GM19023 (cell line): ENCODE data around the gene LRRC32.

Experiments used
- ATAC-seq: cut with Tn5 transposase; IDR thresholded peaks from one replicate; pipeline ENCODE4 v1.9.1; 2021; ENCODE audit warnings: mild to moderate bottlenecking, moderate library complexity; ENCODE audit not compliant: unreplicated experiment

Gene LRRC32

DNA sequence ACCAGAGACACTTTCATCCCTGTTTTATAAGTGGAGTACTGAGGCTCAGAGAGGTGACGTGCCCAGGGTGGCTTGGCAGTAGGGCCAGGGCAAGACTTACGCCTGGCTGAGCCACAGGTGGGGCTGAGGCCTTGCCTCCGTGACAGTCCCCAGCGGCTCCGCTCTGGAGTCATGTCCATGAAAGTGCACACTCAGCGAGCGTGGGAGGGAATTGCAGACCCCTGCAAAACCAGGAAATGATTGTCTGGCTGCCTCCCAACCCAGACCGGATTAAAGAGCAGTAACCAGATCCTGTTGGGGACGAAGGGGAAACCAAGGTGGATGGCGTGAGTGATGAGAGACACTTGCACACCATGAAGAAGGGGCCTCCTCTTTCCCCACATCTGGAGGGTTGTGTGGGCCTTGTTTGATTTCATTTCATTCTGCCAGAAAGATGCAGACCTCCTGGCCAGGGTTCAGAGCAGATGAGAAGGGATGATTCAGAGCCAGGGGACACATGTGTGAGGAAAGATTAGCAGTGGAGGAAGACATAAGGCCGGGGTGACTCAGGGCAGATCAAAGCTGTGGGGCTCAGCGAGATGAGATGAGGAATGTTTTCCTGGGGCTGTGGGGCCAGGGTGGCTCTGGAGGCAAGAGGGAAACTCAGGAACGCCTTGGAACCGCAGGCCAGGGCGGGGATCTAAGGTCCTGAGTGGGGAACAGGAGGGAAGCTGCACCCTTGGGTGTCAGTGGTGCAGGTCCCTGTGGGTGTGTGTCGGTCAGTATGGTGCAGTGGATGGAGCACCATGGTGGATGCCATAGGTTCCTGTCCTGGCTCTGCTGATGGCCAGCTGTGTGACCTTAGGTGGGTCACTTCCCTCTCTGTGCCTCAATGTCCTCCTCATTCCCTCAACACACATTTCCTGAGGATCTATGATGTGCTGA, 29.9 kb upstream of the LRRC32 start:
- no peak for ATAC-seq

DNA sequence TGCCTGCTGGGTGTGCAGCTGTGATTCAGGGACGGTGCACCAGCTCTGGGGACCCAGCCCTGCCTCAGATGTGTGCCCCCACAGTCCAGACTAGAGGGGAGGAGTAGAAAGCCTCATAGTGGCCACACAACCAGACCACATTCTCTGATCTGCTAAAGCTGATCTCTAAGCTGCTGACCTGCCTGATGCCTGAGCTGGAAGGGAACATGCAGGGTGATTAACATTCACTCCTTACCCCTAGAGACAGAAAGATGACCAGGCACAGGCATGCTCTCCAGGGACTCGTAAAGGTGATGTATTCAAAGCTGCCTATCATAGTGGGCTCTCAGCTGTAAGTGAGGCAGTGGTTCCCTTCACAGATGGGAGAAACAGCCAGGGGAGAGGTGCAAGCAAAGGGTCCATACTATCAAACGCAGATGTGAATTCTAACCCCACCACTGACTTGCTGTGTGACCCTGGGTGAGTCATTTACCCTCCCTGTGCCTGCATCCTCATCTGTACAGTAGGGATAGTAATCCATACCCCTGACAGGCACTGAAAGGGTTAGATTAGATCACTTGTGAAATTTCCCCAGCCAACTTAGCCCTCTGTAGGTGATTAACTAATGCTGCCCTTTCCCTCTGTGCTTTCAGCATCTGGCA, 29.0 kb upstream of the LRRC32 start:
- ATAC-seq: no peak

DNA sequence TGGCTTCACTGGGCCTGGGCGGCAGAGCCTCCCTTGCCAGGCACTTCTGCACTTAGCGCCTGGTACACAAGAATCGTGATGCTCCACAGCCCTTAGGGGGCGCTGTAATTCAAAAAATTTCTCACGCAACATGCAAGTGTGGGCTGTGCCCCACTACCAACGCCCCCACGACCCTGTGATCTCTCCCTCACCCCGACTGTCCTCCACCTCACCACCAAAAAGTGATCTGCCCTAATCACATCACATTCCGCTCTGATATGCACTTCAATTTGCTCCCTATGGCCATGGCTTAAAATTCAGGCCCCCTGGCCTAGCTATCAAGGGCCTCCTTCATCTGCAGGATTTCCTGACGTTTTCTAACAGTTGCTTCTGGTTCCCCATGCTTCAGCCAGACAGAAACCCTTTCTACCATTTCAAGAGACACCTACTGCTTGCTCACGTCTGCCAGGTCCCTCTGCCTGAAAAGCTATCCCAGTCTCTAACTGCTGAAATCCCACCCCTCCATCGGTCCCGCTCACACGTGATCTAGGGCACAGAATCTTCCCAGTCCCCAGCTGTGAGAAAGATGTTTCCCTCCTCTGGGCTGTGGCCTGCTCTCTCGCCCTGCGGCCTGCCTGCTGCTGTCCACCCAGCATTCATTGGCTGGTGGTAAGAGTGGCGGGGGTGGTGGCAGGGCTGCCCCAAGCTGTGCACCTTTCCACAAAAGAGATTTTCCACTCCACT, 27.9 kb upstream of the LRRC32 start:
- ATAC-seq: no peak

- no peak for ATAC-seq
These were observed 26.2 kb upstream of the LRRC32 start for GRCh38 chr11:76696756-76697155.

DNA sequence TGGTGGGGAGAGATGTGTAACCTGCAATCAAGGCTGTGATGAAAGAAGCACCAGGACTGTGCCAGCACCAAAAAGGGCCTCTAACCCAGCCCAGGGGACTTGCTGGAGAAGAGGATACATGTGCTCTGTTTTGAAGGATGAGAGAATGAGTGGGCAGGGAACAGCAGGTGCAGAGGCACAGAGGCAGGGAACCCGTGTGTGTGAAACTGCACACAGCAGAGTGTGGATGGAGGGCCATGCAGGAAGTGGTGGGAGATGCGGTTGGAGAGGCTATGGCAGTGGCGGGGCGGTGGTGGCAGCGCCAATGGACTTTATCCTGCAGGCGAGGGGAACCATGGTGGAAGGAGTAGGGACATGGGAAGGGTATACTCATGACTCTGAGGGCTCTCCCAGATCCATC, 25.2 kb upstream of the LRRC32 start:
- no peak for ATAC-seq

DNA sequence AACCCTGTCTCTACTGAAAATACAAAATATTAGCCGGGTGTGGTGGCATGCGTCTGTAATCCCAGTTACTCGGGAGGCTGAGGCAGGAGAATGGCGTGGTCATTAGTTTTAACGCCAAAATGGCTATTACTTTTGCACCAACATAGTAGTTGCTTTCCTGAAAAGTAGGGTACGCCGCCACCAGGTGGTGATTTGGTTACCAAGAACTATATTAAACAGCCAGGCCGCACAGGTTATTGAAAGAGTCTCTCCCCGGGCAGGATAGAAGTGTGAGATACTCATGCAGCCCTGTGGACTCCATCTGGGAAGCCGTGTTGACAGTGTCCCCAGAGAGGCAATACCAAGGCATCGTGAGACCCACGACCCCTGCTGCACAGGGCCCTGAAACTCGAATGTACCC, 24.6 kb upstream of the LRRC32 start:
- no peak for ATAC-seq

- ATAC-seq: no peak
These were observed 24.1 kb upstream of the LRRC32 start for GRCh38 chr11:76694664-76695063.

DNA sequence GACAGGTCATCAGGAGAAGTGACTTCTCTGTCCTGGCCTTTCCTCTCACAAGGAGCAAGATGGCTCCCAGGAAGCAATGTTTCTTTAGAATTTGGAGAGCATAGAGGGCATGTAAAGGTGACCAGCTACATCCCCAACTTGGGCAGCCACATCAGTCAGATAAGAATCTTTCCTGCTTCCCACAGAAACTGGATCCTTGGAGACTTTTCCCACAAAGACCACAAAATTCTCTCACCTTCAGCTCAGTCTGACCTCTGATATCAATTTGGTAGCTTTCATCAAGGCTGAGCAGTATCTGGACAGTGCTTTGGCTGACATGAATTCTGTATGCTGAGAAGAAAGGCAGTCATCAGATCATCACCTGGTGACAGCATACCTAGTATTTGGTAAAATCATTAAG, 23.3 kb upstream of the LRRC32 start:
- no peak for ATAC-seq

GRCh38 chr11:76692956-76693355, 22.4 kb upstream of the LRRC32 start:
- no peak for ATAC-seq

- no peak for ATAC-seq
These were observed 21.1 kb upstream of the LRRC32 start for GRCh38 chr11:76691655-76692054.

- ATAC-seq: no peak
These were observed 20.2 kb upstream of the LRRC32 start for GRCh38 chr11:76690736-76691135.

- no peak for ATAC-seq
These were observed 19.0 kb upstream of the LRRC32 start for GRCh38 chr11:76689313-76690260.

GRCh38 chr11:76688146-76688545, 17.6 kb upstream of the LRRC32 start:
- no peak for ATAC-seq

DNA sequence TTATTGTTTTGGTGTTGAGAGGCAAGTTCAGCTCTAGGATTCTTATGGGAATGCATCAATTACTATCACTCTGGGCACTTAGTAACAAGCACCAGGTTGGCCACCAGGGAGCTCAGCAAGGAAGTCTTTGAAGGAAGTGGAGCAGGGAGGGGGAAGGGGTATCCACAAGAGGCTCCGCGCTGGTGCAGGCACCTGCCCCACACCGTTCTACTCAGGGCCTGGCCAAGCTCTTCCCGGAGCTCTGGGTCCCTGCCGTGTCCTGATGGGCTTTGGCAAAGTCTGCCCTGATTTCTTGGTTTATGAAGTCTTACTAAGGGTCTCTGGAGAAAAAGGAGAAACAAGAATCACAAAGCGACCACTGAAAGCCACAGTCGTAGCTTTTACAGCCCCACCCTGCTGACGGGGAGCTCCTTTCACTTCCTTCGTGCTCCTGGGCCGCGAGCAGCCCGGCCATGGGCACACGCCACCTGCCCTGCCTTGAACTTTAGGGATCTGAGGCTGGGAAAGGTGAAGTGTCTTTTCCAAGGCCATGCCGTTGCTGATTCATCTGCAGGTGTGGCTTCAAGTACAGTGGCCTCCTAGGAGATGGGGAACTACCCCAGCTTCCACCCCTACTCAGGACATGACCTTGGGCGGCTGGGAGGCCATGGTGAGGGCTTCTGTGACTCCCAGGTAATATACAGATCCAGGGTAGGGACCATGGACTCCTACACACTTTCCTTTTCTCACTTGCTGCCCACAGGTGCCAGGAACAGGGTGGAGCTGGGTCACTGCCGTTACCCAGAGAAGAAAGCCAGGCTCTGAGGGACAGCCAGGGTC, 15.9 kb upstream of the LRRC32 start:
- ATAC-seq: no peak

DNA sequence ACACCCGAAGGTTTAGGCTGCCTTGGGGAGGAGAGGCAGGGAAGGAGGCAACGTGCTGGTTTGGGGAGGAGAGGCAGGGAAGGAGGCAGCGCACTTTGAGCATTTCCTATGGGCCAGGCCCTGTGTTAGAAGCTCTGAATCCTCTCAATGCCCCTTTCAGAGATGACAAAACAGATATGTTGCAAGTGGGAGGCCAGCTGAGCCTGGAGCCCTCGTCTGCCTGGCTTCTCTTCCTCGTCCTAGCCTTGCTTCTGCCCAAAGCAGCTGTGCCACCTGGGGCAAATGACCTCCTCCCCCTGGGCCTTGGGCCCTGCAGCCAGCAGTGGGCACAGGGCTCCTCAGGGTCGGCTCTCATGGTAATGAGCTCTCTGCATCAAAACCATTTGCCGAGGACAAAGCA, 15.3 kb upstream of the LRRC32 start:
- no peak for ATAC-seq

DNA sequence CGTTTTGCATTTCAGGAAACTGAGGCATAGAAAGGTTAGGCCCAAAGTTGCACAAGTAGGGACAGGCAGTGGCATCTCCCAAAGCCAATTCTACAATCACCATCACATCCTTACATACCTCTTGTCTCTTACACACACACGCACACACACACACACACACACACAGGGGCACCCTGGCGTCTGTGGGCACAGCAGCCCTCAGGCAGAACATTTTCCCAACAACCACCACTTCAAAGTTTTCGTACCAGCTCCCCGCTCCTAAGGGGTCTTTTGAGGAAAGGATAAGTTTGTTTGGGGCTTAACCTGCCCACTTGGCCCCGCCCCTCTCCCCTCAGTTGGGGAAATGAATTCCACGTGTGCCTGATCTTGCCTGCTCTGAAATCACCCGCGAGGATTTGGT, 14.7 kb upstream of the LRRC32 start:
- no peak for ATAC-seq

DNA sequence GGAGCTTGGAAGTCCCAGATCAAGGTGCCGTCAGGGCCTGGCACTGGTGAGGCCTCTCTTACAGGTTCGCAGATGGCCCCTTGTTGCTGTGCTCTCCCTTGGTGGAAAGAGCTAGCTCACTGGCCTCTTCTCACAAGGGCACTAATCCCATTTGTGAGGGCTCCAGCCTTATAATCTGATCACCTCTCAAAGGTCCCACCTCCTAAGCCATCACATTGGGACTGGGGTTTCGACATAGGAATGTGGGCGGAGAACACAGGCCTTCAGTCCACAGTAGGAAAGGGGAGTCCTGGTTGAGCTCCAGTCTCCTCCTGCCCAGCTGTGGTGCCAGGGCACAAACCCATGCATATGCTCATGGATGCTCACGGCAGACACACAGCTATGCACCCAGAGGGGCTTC, 14.0 kb upstream of the LRRC32 start:
- no peak for ATAC-seq

DNA sequence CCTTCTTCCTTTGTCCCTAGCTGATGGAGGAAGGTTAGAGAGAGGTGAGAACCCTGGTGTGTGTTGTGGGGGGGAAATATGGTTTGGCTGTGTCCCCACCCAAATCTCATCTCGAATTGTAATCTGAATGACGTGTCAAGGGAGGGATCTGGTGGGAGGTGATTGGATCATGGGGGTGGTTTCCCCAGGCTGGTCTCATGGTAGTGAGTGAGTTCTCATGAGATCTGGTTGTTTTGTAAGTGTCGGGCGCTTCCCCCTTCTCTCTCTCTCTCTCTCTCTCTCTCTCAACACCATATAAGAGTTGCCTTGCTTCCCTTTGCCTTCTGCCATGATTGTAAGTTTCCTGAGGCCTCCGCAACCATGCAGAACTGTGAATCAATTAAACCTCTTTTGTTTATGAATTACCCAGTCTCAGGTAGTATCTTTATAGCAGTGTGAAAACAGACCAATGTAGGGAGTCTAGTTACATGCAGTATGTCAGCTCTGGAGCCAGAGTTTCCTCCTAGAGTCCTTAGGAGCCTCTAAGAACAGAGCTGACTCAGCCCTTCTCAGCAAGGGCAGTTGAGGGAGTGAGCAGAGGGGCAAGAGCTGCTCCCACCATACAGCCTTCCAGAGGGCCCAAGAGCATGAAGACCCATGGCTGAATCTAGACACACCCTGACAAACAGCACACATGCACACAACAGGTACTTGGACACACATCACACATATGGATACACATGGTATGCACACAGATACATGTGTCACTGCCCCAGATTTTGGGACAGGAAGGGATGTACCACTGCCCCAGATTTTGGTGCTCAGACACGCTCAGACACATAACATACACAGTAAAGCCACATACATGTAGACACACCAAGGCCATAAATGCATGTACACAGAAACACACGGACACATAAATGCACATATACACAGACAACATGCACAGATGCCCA, 12.9 kb upstream of the LRRC32 start:
- ATAC-seq: no peak

DNA sequence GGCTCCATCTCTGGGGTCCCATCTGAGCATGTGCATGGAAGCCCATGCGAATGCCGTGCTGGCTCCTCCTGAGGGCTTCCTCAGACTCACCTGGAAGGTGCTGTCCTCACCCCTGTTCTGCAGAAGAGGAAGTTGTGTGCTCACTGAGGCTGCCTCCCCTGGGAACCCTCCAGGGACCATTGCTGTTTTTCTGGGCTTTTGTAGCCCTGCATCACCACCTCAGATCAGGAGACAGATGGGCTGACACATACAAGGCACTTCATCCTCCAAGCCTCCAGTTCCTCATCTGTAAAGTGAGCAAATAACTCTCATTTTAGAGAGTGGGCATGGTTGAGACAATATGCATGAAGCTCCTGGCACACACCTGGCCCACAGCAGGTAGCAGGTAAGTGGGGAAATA, 12.1 kb upstream of the LRRC32 start:
- no peak for ATAC-seq
